Keratinocyte (primary cell): Measurements from ENCODE around the gene SLC17A3. TPM values are rescaled to one million over a fixed set of nuclear protein-coding genes. Genes with fewer than 3 reads are reported as not detected.

Source experiments
- DNase-seq: peaks from one replicate; pipeline ENCODE4 v3.0.0-alpha.2; 2011; ENCODE audit warnings: low read depth, missing footprints, low spot score
- FAIRE-seq: peaks from 2 replicates; lab custom pipeline; 2011; peaks lifted over from hg19 to GRCh38; lab: Jason Lieb, UNC
- H2AFZ ChIP-seq: 2 replicates; pipeline ENCODE4 v1.6.0; 2012; ENCODE audit warnings: low read length, control low read depth, inconsistent platforms; ENCODE audit not compliant: control insufficient read depth
- H3K27ac ChIP-seq: 2 replicates; pipeline ENCODE4 v1.5.1; 2011; ENCODE audit warnings: low read length; ENCODE audit not compliant: control insufficient read depth, insufficient read depth
- H3K27me3 ChIP-seq: 3 replicates; pipeline ENCODE4 v1.6.0; 2011; ENCODE audit warnings: low read length; ENCODE audit not compliant: control insufficient read depth, insufficient read depth; ENCODE audit errors: extremely low read depth
- H3K36me3 ChIP-seq, 2 experiments: 2 replicates in 1 of 2; 3 replicates in 1 of 2; pipeline ENCODE4 v1.5.1; 2011; ENCODE audit warnings: low read length in 2 of 2, mild to moderate bottlenecking in 1 of 2; ENCODE audit not compliant: control insufficient read depth in 2 of 2, insufficient read depth in 2 of 2; ENCODE audit errors: extremely low read depth in 1 of 2
- H3K4me1 ChIP-seq: 3 replicates; pipeline ENCODE4 v1.5.1; 2011; ENCODE audit warnings: low read length; ENCODE audit not compliant: control insufficient read depth, insufficient read depth; ENCODE audit errors: extremely low read depth
- H3K4me2 ChIP-seq: 3 replicates; pipeline ENCODE4 v1.6.0; 2011; ENCODE audit warnings: low read depth, low read length; ENCODE audit not compliant: control insufficient read depth, insufficient read depth; ENCODE audit errors: extremely low read depth
- H3K4me3 ChIP-seq, 3 experiments: fragments of 200-600 bp in 1 of 3; sonication (generic) in 1 of 3; 2 replicates in 2 of 3; 3 replicates in 1 of 3; pipeline ENCODE4 v1.5.1; 2011 to 2016; ENCODE audit warnings: low read length in 3 of 3, mild to moderate bottlenecking in 3 of 3, control low read depth in 2 of 3, inconsistent platforms in 1 of 3, low read depth in 1 of 3, mixed read lengths in 1 of 3, mixed run types in 1 of 3, moderate library complexity in 1 of 3; ENCODE audit not compliant: control insufficient read depth in 2 of 3, insufficient read depth in 2 of 3; ENCODE audit errors: extremely low read depth in 1 of 3
- H3K79me2 ChIP-seq: 2 replicates; pipeline ENCODE4 v1.6.0; 2012; ENCODE audit warnings: low read length; ENCODE audit not compliant: control insufficient read depth, insufficient read depth
- H3K9ac ChIP-seq: 3 replicates; pipeline ENCODE4 v1.6.0; 2011; ENCODE audit warnings: low read length; ENCODE audit not compliant: control insufficient read depth, insufficient read depth; ENCODE audit errors: extremely low read depth
- H3K9me1 ChIP-seq: 3 replicates; pipeline ENCODE4 v1.6.0; 2011; ENCODE audit warnings: low read length; ENCODE audit not compliant: control insufficient read depth, insufficient read depth; ENCODE audit errors: extremely low read depth
- H3K9me3 ChIP-seq: 2 replicates; pipeline ENCODE4 v1.5.1; 2012; ENCODE audit warnings: low read depth, low read length; ENCODE audit not compliant: control insufficient read depth
- H4K20me1 ChIP-seq: 3 replicates; pipeline ENCODE4 v1.6.0; 2011; ENCODE audit warnings: low read length; ENCODE audit not compliant: control insufficient read depth, insufficient read depth; ENCODE audit errors: extremely low read depth
- CTCF ChIP-seq, 3 experiments: IDR thresholded peaks in 1 of 3; conservative IDR thresholded peaks in 1 of 3; optimal IDR thresholded peaks in 1 of 3; 2 replicates in 2 of 3; 3 replicates in 1 of 3; pipeline versions ENCODE3 to v1.5.1; 2011; ENCODE audit warnings: low read length in 3 of 3, mild to moderate bottlenecking in 3 of 3, moderate library complexity in 2 of 3, control low read depth in 1 of 3, inconsistent platforms in 1 of 3; ENCODE audit not compliant: insufficient read depth in 2 of 3; ENCODE audit errors: extremely low read depth in 1 of 3
- EZH2 ChIP-seq: IDR thresholded peaks from one replicate; pipeline ENCODE4 v1.6.1; 2012; ENCODE audit warnings: inconsistent platforms, mild to moderate bottlenecking, low read length, moderate library complexity
- dilution Hi-C: fragments of 300-500 bp; cut with MboI; formaldehyde crosslinking; loops from one replicate; pipeline ENCODE4 v1.7.0; 2020; ENCODE audit warnings: low sequenced_read_pairs; ENCODE audit not compliant: extremely low pct_ligation_motif_present
- polyA plus RNA-seq, 5 experiments: library from polyadenylated mRNA; depleted of rRNA in 3 of 5; stranded (reverse) in 3 of 5; stranded (forward) in 1 of 5; unstranded in 1 of 5; fragments of >200 nt; gene quantifications; 1 replicate in 1 of 5; 2 replicates in 3 of 5; 3 replicates in 1 of 5; pipeline versions ENCODE4 v1.2.1 to v1.2.3, GENCODE V29; 2011 to 2012; ENCODE audit warnings: missing spikeins in 2 of 5, low read depth in 1 of 5, low replicate concordance in 1 of 5

The SLC17A3 gene
- polyA plus RNA-seq, 1 donor (not counting 4 experiments of a cell fraction or from before 2014, with no cell fraction given) = not detected

- FAIRE-seq = no peak
- H3K4me3 ChIP-seq = no peak overlapping the region
- no peak for TF ChIP-seq CTCF (optimal IDR thresholded peaks at IDR 0.05 in 1 of 3, IDR thresholded peaks at IDR 0.05 in 1 of 3, conservative IDR thresholded peaks at IDR 0.05 in 1 of 3; ENCODE audit: extremely low read depth in 1 of 3, insufficient read depth in 2 of 3, low read length in 3 of 3)
- TF ChIP-seq EZH2 = no peak
- H3K27me3 ChIP-seq = no peaks in the 10 kb centered on the region
- dilution Hi-C loops = no loop called here
- no peak overlapping the region for H3K4me2 ChIP-seq
- H3K79me2 ChIP-seq = no peaks in the 10 kb centered on the region
- no peaks in the 10 kb centered on the region for H4K20me1 ChIP-seq
- H3K36me3 ChIP-seq = no peaks in the 10 kb centered on the region
- H2AFZ ChIP-seq = no peak overlapping the region
- DNase-seq = no peak
- no peaks in the 10 kb centered on the region for H3K9me1 ChIP-seq
- H3K9me3 ChIP-seq = no peaks in the 10 kb centered on the region
- no peak overlapping the region for H3K9ac ChIP-seq
- H3K27ac ChIP-seq = no peak overlapping the region
- H3K4me1 ChIP-seq = no peaks in the 10 kb centered on the region
Measured at GRCh38 chr6:25900843-25901242, 26.8 kb upstream of the SLC17A3 start.

- Histone ChIP-seq H3K27me3 (no peaks in the 10 kb centered on the region), H3K79me2 (no peaks in the 10 kb centered on the region), H2AFZ (no peak overlapping the region), H3K4me1 (no peaks in the 10 kb centered on the region), H3K9ac (no peak overlapping the region), H4K20me1 (no peaks in the 10 kb centered on the region), H3K27ac (no peak overlapping the region), H3K9me1 (no peaks in the 10 kb centered on the region), H3K4me3 (no peak overlapping the region), H3K36me3 (no peaks in the 10 kb centered on the region), H3K4me2 (no peak overlapping the region), H3K9me3 (no peaks in the 10 kb centered on the region)
- no peak for DNase-seq
- TF ChIP-seq CTCF (optimal IDR thresholded peaks at IDR 0.05 in 1 of 3, IDR thresholded peaks at IDR 0.05 in 1 of 3, conservative IDR thresholded peaks at IDR 0.05 in 1 of 3; ENCODE audit: extremely low read depth in 1 of 3, insufficient read depth in 2 of 3, low read length in 3 of 3) (no peak), EZH2 (no peak)
- dilution Hi-C loops = no loop called here
- no peak for FAIRE-seq
Measured at GRCh38 chr6:25899580-25900408, 25.8 kb upstream of the SLC17A3 start.
